GM12891 (cell line): ENCODE data around the gene FAM187B.

Experiments used
- POLR2A ChIP-seq: IDR thresholded peaks from 2 replicates; pipeline ENCODE4 v1.6.1; 2011; ENCODE audit warnings: low read depth, low read length, control low read depth
- POLR2AphosphoS5 ChIP-seq: IDR thresholded peaks from 2 replicates; pipeline ENCODE4 v1.6.1; 2011; ENCODE audit warnings: low read depth, low read length, control low read depth
- POU2F2 ChIP-seq: IDR thresholded peaks from 2 replicates; pipeline ENCODE4 v1.6.1; 2011; ENCODE audit warnings: low read depth, mild to moderate bottlenecking, control low read depth, low read length, moderate library complexity
- TAF1 ChIP-seq: IDR thresholded peaks from 2 replicates; pipeline ENCODE4 v1.6.1; 2011; ENCODE audit warnings: low read depth, low read length, control low read depth

- TF ChIP-seq POLR2A (no peak), TAF1 (no peak), POLR2AphosphoS5 (no peak), POU2F2 (no peak)
Measured at GRCh38 chr19:35177377-35178274, 50.9 kb downstream of the FAM187B start.
